ENCODE results near the gene ATP9B. TPM values are rescaled to one million over a fixed set of nuclear protein-coding genes. Genes with fewer than 3 reads are reported as not detected.

The ATP9B gene
- total RNA-seq, 1 experiment from 2014 or later, result 8.6 TPM

GRCh38 chr18:79337184-79337583 is 268.0 kb downstream of the ATP9B start:
- TF ChIP-seq EZH2 (IDR thresholded peaks at IDR 0.05; ENCODE audit: low read depth), result no peak
- no peak for TF ChIP-seq CTCF (conservative IDR thresholded peaks at IDR 0.05)

DNA sequence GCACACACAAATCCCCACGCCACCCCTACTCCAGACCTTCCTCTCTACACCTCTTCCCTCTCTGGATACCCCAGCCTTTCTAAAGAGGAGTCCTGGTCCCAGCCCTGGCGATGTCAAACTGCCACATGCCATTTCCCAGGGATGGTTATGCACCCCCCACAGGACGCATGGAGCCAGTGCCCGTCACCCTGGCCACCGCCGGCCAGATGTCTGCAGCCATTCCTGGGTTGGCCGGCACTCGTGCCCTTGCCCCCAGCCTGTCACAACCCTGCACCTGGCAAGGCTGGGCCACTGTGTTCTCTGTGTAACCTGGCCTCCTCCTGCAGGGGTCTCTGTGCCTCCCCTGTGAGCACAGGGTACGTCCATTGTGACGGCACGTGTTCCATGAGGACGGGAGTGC is 268.4 kb downstream of the ATP9B start:
- Histone ChIP-seq H3F3A (ENCODE audit: insufficient read depth, low read depth) (no peaks in the 10 kb centered on the region), H2AFZ (no peak overlapping the region), H3K27me3 (ENCODE audit: insufficient read depth, low read depth) (no peaks in the 10 kb centered on the region), H3K36me3 (ENCODE audit: low read depth) (no peaks in the 10 kb centered on the region), H3K9me3 (ENCODE audit: insufficient read depth, low read depth) (no peaks in the 10 kb centered on the region), H3K4me2 (no peak overlapping the region), H3K4me1 (replicated peaks; ENCODE audit: insufficient read depth) (no peaks in the 10 kb centered on the region), H3K27ac (no peak overlapping the region), H3K4me3 (no peak overlapping the region), H3K79me2 (ENCODE audit: low read depth) (no peaks in the 10 kb centered on the region), H4K20me1 (ENCODE audit: insufficient read depth) (no peaks in the 10 kb centered on the region), H3K9me2 (ENCODE audit: insufficient read depth) (no peaks in the 10 kb centered on the region)
- peak in 1 of 2 experiments; percentile 3 for DNase-seq
- BruUV-seq (replicated peaks), result no TSS peak
- TF ChIP-seq CTCF (conservative IDR thresholded peaks at IDR 0.05) (no peak), EZH2 (IDR thresholded peaks at IDR 0.05; ENCODE audit: low read depth) (no peak)
- CTCF ChIA-PET, result no interaction called here
- intact Hi-C loops (cut with micrococcal nuclease; ENCODE audit: unreplicated experiment), result no loop called here
- POLR2A ChIA-PET (ENCODE audit: unreplicated experiment), result no interaction called here

More at GRCh38 chr18:79337184-79337583, 268.0 kb downstream of the ATP9B start:
- ChIA-PET POLR2A (ENCODE audit: unreplicated experiment) (no interaction called here), CTCF (no interaction called here)
- Histone ChIP-seq H3K79me2 (ENCODE audit: low read depth) (no peaks in the 10 kb centered on the region), H4K20me1 (ENCODE audit: insufficient read depth) (no peaks in the 10 kb centered on the region), H3K27ac (no peak overlapping the region), H3K36me3 (ENCODE audit: low read depth) (no peaks in the 10 kb centered on the region), H3K4me2 (no peak overlapping the region), H3K27me3 (ENCODE audit: insufficient read depth, low read depth) (no peaks in the 10 kb centered on the region), H3K9me3 (ENCODE audit: insufficient read depth, low read depth) (no peaks in the 10 kb centered on the region), H3F3A (ENCODE audit: insufficient read depth, low read depth) (no peaks in the 10 kb centered on the region), H3K4me1 (replicated peaks; ENCODE audit: insufficient read depth) (no peaks in the 10 kb centered on the region), H3K9me2 (ENCODE audit: insufficient read depth) (no peaks in the 10 kb centered on the region), H2AFZ (no peak overlapping the region), H3K4me3 (no peak overlapping the region)
- no peak for DNase-seq
- no TSS peak for BruUV-seq (replicated peaks)
- intact Hi-C loops (cut with micrococcal nuclease; ENCODE audit: unreplicated experiment), result no loop called here

DNA sequence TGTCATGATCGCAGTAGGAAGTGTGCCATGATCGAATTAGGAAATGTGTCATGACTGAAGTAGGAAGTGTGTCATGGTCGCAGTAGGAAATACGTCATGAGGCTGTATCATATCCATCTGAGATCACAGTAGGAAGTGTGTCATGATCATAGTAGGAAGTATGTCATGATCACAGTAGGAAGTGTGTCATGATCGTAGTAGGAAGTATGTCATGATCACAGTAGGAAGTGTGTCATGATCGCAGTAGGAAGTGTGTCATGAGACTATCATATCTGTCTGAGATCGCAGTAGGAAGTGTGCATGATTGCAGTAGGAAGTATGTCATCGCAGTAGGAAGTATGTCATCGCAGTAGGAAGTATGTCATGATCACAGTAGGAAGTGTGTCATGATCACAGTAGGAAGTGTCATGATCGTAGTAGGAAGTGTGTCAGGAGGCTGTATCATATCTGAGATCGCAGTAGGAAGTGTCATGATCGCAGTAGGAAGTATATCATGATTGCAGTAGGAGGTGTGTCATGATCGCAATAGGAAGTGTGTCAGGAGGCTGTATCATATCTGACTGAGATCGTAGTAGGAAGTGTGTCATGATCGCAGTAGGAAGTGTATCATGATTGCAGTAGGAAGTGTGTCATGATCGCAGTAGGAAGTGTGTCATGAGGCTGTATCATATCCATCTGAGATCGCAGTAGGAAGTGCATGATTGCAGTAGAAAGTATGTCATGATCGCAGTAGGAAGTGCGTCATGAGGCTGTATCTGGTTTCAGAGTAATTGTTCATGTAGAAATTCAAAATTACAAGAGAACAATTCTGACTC is 270.1 kb downstream of the ATP9B start:
- intact Hi-C loops (cut with micrococcal nuclease; ENCODE audit: unreplicated experiment), result no loop called here
- no peak for TF ChIP-seq EZH2 (IDR thresholded peaks at IDR 0.05; ENCODE audit: low read depth)
- TF ChIP-seq CTCF (conservative IDR thresholded peaks at IDR 0.05), result no peak
- no TSS peak for BruUV-seq (replicated peaks)

More for the DNA sequence above, 270.1 kb downstream of the ATP9B start:
- Histone ChIP-seq H3K79me2 (ENCODE audit: low read depth) (no peaks in the 10 kb centered on the region), H3F3A (ENCODE audit: insufficient read depth, low read depth) (no peaks in the 10 kb centered on the region), H4K20me1 (ENCODE audit: insufficient read depth) (no peaks in the 10 kb centered on the region), H3K4me2 (no peak overlapping the region), H3K9me2 (ENCODE audit: insufficient read depth) (no peaks in the 10 kb centered on the region), H3K27ac (no peak overlapping the region), H3K4me1 (replicated peaks; ENCODE audit: insufficient read depth) (no peaks in the 10 kb centered on the region), H2AFZ (no peak overlapping the region), H3K4me3 (no peak overlapping the region), H3K27me3 (ENCODE audit: insufficient read depth, low read depth) (no peaks in the 10 kb centered on the region), H3K9me3 (ENCODE audit: insufficient read depth, low read depth) (no peaks in the 10 kb centered on the region), H3K36me3 (ENCODE audit: low read depth) (no peaks in the 10 kb centered on the region)
- DNase-seq, result peak in 1 of 2 experiments; percentile 6
- POLR2A ChIA-PET (ENCODE audit: unreplicated experiment), result no interaction called here
- CTCF ChIA-PET, result no interaction called here

All from PC-9 (cell line).